Lower leg skin (tissue), 3 donors: ENCODE measurements around the gene ADAMTSL2.

Experiments
- POLR2A ChIP-seq, 2 donors: fragments of 450-650 bp; IDR thresholded peaks; one replicate each; pipeline ENCODE4 v1.6.1; 2016 to 2017; ENCODE audit warnings: antibody characterized with exemption in 2 of 2, mild to moderate bottlenecking in 1 of 2, moderate library complexity in 1 of 2
- TF ChIP-seq, protein P1 (sequence below), 3 donors: fragments of 450-650 bp; IDR thresholded peaks; one replicate each; pipeline ENCODE4 v1.5.1; 2016; ENCODE audit warnings: antibody characterized with exemption in 3 of 3, mild to moderate bottlenecking in 3 of 3, moderate library complexity in 2 of 3

DNA sequence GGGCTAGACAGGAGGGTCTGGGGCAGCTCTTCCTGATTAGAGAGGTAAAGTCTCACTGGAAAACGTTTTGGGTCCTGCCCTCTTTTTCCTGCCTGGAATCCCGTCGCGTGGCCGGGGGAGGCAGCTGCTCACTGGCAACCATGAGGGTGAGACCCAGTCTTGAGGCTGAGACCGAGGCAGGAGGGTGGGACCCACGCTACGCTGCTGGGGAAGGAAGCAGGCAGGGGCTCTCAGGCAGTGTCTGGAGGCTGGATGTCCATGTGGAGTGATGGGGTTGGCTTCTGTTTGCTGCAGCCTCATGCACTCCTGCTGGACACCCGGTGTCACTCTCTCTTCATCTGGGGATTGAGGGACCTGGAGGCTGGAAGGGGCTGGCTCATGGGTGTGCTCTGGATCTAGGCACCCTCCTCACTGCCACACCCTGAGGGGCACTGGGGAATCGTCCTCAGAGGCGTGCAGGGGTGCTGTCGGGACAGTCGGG lies 44.3 kb upstream of the ADAMTSL2 start:
- TF ChIP-seq, protein P1, sequence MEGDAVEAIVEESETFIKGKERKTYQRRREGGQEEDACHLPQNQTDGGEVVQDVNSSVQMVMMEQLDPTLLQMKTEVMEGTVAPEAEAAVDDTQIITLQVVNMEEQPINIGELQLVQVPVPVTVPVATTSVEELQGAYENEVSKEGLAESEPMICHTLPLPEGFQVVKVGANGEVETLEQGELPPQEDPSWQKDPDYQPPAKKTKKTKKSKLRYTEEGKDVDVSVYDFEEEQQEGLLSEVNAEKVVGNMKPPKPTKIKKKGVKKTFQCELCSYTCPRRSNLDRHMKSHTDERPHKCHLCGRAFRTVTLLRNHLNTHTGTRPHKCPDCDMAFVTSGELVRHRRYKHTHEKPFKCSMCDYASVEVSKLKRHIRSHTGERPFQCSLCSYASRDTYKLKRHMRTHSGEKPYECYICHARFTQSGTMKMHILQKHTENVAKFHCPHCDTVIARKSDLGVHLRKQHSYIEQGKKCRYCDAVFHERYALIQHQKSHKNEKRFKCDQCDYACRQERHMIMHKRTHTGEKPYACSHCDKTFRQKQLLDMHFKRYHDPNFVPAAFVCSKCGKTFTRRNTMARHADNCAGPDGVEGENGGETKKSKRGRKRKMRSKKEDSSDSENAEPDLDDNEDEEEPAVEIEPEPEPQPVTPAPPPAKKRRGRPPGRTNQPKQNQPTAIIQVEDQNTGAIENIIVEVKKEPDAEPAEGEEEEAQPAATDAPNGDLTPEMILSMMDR (IDR thresholded peaks at IDR 0.05): no peak
- TF ChIP-seq POLR2A (IDR thresholded peaks at IDR 0.05): no peak
